Measurements from ENCODE around the gene ACRBP. TPM values are rescaled to one million over a fixed set of nuclear protein-coding genes. Genes with fewer than 3 reads are reported as not detected.

ACRBP gene
- total and polyA plus RNA-seq, 2 donors (not counting 3 experiments of a cell fraction or from before 2014, with no cell fraction given), result 1.3 to 5.7 TPM

- intact Hi-C loops (cut with micrococcal nuclease), result no loop called here
- dilution Hi-C loops (cut with MboI; ENCODE audit: extremely low pct_ligation_motif_present, low sequenced_read_pairs), result no loop called here
- H3K27ac ChIP-seq (ENCODE audit: insufficient read depth, low read depth, low read length), result no peak overlapping the region
Observed at GRCh38 chr12:6664902-6665301, 17.7 kb upstream of the ACRBP start.

More at GRCh38 chr12:6664902-6665301, 17.7 kb upstream of the ACRBP start:
- no peak overlapping the region for H3K9ac ChIP-seq (replicated peaks; ENCODE audit: extremely low read depth, insufficient read depth, low read length)
- no peaks in the 10 kb centered on the region for H3K27me3 ChIP-seq (ENCODE audit: control insufficient read depth in 2 of 2, insufficient read depth in 2 of 2, low read length in 2 of 2)
- FAIRE-seq (no peak), DNase-seq (ENCODE audit: low read depth, low spot score) (no peak)
- ChIA-PET POLR2A (interaction anchor here (0.8 kb wide), 1 partner anchor 96 kb away, joined by 4 read pairs; no protein-coding TSS in a partner anchor), CTCF (interaction anchor here (0.8 to 2.9 kb wide), 3 partner anchors 19 to 45 kb away, joined by 3 to 13 read pairs (median 4); no protein-coding TSS in a partner anchor)
- H2AFZ ChIP-seq (ENCODE audit: low read depth, low read length), result no peak overlapping the region
- H3K9me1 ChIP-seq (replicated peaks; ENCODE audit: control insufficient read depth, extremely low read depth, insufficient read depth, low read length), result no peaks in the 10 kb centered on the region
- no peaks in the 10 kb centered on the region for H4K20me1 ChIP-seq (replicated peaks; ENCODE audit: control insufficient read depth, extremely low read depth, insufficient read depth, low read length)
- H3K79me2 ChIP-seq (ENCODE audit: control insufficient read depth, insufficient read depth, low read length), result peaks cover 7% of the 10 kb centered on the region
- no TSS peak for BruUV-seq (replicated peaks)
- TF ChIP-seq MYC (IDR thresholded peaks at IDR 0.05; ENCODE audit: low read depth, low read length), result no peak
- TF ChIP-seq POLR2A (IDR thresholded peaks at IDR 0.05; ENCODE audit: low read depth, low read length), result no peak
- TF ChIP-seq GATA2 (IDR thresholded peaks at IDR 0.05; ENCODE audit: insufficient read depth, insufficient read length, low read depth, low read length), result no peak
- no peak for TF ChIP-seq FOS (IDR thresholded peaks at IDR 0.05; ENCODE audit: borderline replicate concordance, insufficient read depth, low read length)
- no peak for TF ChIP-seq MAX (IDR thresholded peaks at IDR 0.05; ENCODE audit: insufficient read depth, insufficient read length)
- no peak for TF ChIP-seq POLR2AphosphoS5 (IDR thresholded peaks at IDR 0.05; ENCODE audit: insufficient read depth, low read depth, low read length)
- no peak for TF ChIP-seq CTCF (IDR thresholded peaks at IDR 0.05; ENCODE audit: extremely low read depth in 1 of 2, insufficient read depth in 1 of 2, low read depth in 1 of 2, low read length in 2 of 2)
- no peak for TF ChIP-seq JUN (IDR thresholded peaks at IDR 0.05; ENCODE audit: borderline replicate concordance, insufficient read depth, insufficient read length, low read depth)
- TF ChIP-seq EZH2 (IDR thresholded peaks at IDR 0.05; ENCODE audit: borderline replicate concordance, low read depth, low read length, severe bottlenecking), result no peak
- peaks cover 10 to 23% of the 10 kb centered on the region in 2 experiments for H3K36me3 ChIP-seq (ENCODE audit: control insufficient read depth in 2 of 2, extremely low read depth in 1 of 2, insufficient read depth in 2 of 2, low read length in 2 of 2)
- no peak overlapping the region for H3K4me2 ChIP-seq (ENCODE audit: insufficient read depth, low read length)
- peaks cover 10% of the 10 kb centered on the region for H3K4me1 ChIP-seq (ENCODE audit: control insufficient read depth, extremely low read depth, insufficient read depth, low read length)
- H3K4me3 ChIP-seq (replicated peaks in 1 of 3; ENCODE audit: insufficient read depth in 1 of 3, low read depth in 1 of 3, low read length in 3 of 3), result no peak overlapping the region
- H3K9me3 ChIP-seq (replicated peaks; ENCODE audit: control insufficient read depth, insufficient read depth, low read length), result no peaks in the 10 kb centered on the region
